MG63 (cell line): ENCODE results near the gene DEK. TPM values are rescaled to one million over a fixed set of nuclear protein-coding genes. Genes with fewer than 3 reads are reported as not detected.
"Not testable (repeated sequence)": the region's sequence is repeated elsewhere in the genome, so short reads cannot be mapped to it uniquely, and the experiment has no call there.

Source experiments
- DNase-seq: peaks from one replicate; pipeline ENCODE4 v3.0.0-alpha.2; 2020
- H3K27me3 ChIP-seq: fragments of 250-450 bp; sonication (Bioruptor Pico); 2 replicates; pipeline ENCODE4 v1.5.1; 2020; ENCODE audit warnings: mild to moderate bottlenecking, moderate library complexity
- H3K36me3 ChIP-seq: fragments of 250-450 bp; sonication (Bioruptor Pico); 2 replicates; pipeline ENCODE4 v1.5.1; 2020; ENCODE audit warnings: mild to moderate bottlenecking, moderate library complexity
- H3K4me3 ChIP-seq: fragments of 250-450 bp; sonication (Bioruptor Pico); 2 replicates; pipeline ENCODE4 v1.5.1; 2020; ENCODE audit warnings: mild to moderate bottlenecking, moderate library complexity
- H3K9me3 ChIP-seq: fragments of 250-450 bp; sonication (Bioruptor Pico); 2 replicates; pipeline ENCODE4 v1.5.1; 2020; ENCODE audit warnings: mild to moderate bottlenecking, moderate library complexity
- total RNA-seq: library from RNA; depleted of rRNA; stranded (reverse); fragments of >200 nt; shearing (Covaris generic); gene quantifications from 2 replicates; pipeline ENCODE4 v1.2.3, GENCODE V29; 2014; ENCODE audit warnings: low replicate concordance

The DEK gene
- total RNA-seq, 1 experiment from 2014 or later, result 86.4 TPM

DNA sequence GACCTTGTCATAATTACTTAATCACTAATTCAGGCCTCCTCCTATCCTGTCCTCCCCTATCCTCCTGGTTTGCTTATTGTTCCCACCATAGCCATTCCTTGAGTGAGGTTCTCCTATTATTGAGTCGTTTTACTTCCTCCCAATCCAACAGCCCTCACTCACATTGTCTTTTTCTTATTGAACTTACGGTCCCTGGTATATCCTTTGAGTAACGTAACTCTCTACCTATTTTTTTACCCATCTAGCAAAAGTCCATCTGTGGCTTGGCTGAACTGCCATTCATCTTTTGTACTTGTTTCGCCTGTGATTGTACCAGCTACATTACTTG, 43.1 kb downstream of the DEK start:
- Histone ChIP-seq H3K4me3 (no peak overlapping the region), H3K9me3 (no peaks in the 10 kb centered on the region), H3K36me3 (peaks cover 41% of the 10 kb centered on the region), H3K27me3 (no peaks in the 10 kb centered on the region)
- DNase-seq, result no peak

DNA sequence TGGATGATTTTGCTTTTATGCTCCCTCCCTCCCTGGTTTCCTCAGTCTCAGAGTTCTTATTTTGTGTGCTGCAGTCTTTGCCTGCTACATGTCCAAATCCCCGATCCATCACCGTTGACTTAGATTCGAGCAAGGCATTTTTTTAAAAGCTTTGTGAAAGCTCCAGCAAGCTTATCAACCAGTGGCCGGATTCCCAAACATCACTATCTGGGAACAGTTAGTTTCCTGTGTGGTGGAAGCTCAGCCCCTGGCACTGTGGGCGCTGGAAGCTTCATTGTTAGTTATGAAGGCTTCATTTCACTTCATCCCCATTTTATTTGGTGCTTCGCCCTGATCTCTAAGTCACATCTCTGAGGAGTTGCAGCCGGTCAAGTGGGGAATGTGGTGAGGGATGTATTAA, 44.7 kb downstream of the DEK start:
- DNase-seq, result no peak
- Histone ChIP-seq H3K27me3 (no peaks in the 10 kb centered on the region), H3K9me3 (no peaks in the 10 kb centered on the region)

DNA sequence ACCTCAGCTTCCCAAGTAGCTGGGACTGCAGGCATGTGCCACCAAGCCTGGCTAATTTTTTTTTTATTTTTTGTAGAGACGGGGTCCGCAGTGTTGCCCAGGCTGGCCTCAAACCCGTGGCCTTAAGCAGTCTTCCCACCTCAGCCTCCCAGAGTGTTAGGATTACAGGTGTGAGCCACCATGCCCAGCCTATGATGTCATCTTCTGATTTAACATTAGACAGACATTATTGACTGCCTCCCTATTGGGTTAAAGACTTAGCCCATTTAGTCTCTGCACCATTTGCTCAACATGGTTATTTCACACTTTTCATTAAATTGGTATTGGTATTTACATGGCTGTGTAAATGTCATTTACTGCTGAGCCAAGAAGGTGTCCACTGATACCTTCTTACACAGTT, 46.1 kb downstream of the DEK start:
- Histone ChIP-seq H3K27me3 (no peaks in the 10 kb centered on the region), H3K36me3 (peaks cover 13% of the 10 kb centered on the region), H3K9me3 (no peaks in the 10 kb centered on the region), H3K4me3 (no peak overlapping the region)
- no peak for DNase-seq

More for the DNA sequence above, 44.7 kb downstream of the DEK start:
- Histone ChIP-seq H3K36me3 (peaks cover 26% of the 10 kb centered on the region), H3K4me3 (no peak overlapping the region)

DNA sequence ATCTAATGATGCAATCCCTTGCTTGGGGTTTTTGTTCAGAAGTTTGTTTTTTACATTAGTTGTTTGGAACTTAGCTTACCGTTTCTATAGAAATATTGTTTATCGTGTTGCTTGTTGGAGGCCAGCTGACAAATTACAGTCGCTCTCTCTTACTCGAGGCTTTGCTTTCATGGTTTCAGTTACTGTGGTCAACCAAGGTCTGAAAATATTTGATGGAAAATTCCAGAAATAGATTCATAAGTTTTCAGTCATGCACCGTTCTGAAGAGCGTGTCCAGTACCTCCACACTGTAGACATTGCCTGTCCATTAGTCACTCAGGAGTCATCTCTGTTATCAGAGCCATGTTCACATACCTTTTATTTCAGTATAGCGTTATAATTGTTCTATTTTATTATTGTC, 47.9 kb downstream of the DEK start:
- Histone ChIP-seq H3K36me3 (no peaks in the 10 kb centered on the region), H3K9me3 (no peaks in the 10 kb centered on the region), H3K27me3 (no peaks in the 10 kb centered on the region), H3K4me3 (no peak overlapping the region)
- no peak for DNase-seq

DNA sequence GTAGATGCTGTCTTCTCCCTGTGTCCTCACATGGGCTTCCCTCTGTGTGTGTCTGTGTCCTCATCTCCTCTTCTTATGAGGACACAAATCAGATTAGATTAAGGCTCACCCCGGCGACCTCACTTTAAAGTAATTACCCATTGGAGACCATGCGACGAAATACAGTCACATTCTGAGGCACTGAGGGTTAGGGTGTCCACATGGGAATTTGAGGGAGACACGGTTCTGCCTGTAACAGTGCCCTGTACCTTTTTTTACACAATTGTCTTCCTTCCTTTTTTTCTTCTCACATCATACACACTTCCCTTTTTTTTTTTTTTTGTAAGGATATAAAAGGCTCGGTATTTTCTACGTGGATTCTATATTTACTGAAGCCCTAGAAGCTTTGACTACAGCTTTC, 48.9 kb downstream of the DEK start:
- Histone ChIP-seq H3K36me3 (no peaks in the 10 kb centered on the region), H3K9me3 (no peaks in the 10 kb centered on the region), H3K27me3 (no peaks in the 10 kb centered on the region), H3K4me3 (no peak overlapping the region)
- DNase-seq, result no peak

DNA sequence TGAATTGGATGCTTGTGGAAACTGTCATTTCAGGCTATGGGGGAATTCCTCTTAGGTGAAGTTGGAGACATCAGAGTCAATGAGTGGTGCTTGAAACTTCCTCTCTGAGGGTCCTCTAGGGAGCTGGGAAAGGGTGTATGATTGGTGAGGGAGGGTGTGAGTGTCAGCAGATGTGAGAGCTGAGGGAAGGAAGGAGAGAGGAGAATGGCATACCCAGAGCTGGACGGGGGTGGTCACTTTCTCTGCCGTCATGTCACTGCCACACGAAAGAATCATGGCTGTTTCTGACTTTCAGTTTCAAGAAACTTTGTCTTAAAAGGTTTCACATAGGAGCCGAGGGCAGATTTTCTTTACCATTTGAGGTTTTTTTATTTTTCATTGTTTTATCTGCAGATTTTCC, 50.3 kb downstream of the DEK start:
- no peaks in the 10 kb centered on the region for H3K27me3 ChIP-seq
- H3K36me3 ChIP-seq, result no peaks in the 10 kb centered on the region
- DNase-seq, result no peak
- no peaks in the 10 kb centered on the region for H3K9me3 ChIP-seq
- H3K4me3 ChIP-seq, result no peak overlapping the region

DNA sequence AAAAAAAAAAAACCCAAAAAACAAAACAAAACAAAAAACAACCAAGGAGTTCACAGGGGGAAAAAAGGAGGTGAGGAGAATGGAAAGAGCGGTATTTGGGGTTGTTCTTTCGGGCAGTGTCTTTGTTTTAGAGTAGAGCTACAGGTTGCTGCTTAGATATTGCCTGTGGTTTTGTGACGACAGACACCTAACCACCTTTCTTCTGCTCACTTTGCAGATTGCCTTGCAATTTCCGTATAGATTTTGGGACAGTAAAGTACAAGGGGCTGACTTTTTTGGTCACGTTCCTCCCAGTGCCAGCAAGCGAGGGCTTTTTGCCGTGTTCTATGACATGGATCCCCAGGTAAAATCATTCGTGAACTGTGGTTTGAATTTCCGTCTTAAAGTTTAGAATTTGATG, 50.9 kb downstream of the DEK start:
- no peaks in the 10 kb centered on the region for H3K9me3 ChIP-seq
- no peak for DNase-seq
- no peaks in the 10 kb centered on the region for H3K27me3 ChIP-seq
- H3K4me3 ChIP-seq, result no peak overlapping the region
- H3K36me3 ChIP-seq, result no peaks in the 10 kb centered on the region

DNA sequence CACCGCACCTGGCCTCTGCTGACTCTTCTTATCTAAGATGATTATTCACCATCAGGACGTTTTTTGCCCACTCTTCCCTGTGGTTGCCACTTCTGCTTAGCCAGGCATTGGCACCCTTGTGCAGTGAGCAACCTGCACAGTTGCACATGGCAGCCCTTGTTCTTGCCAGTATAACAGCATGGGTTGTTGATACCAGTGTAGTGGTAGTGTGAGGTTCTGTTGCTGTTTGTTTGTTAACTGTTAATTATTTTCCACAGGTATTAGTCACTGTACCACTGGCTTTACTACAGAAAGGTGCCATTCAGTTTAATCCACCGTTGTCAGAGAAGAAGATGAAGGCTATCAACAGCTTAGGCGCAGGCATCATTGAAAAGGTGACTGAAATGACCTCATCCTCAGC, 52.1 kb downstream of the DEK start:
- Histone ChIP-seq H3K4me3 (no peak overlapping the region), H3K27me3 (no peaks in the 10 kb centered on the region), H3K9me3 (no peaks in the 10 kb centered on the region), H3K36me3 (no peaks in the 10 kb centered on the region)
- DNase-seq, result no peak

DNA sequence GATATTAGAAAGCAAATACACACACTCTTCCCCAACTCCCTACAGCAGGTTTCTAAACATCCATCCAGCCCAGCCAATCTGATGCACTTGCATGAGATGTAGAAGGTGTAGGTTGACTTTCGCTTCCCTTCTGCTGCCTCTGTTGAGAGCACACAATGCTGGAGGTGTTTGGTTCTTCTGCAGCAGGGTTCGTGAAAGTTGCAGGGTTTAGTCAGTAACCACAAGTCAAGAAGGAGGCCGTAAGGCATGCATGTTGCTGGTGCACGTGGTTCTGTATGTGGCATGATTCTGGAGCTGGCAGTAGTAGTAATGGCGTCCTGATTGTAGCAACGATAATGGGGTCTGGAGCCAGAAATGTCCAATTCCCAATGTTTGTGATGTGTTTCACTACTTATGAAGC, 53.0 kb downstream of the DEK start:
- H3K4me3 ChIP-seq, result no peak overlapping the region
- no peaks in the 10 kb centered on the region for H3K9me3 ChIP-seq
- no peaks in the 10 kb centered on the region for H3K36me3 ChIP-seq
- DNase-seq, result no peak
- no peaks in the 10 kb centered on the region for H3K27me3 ChIP-seq

DNA sequence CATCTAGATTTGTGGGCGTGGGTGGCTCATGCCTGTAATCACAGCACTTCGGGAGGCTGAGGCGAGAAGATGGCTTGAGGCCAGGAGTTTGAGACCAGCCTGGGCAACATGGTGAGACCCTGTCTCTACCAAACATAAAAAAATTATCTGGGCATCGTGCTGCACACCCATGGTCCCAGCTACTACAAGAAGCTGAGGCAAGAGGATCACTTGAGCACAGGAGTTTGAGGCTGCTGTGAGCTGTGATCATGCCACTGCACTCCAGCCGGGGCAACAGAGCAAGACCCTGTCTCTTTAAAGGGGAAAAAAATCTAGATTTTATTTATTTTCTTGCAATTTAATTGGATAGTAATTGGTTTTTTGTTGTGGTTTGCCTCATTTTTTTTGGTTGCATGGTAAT, 53.6 kb downstream of the DEK start:
- H3K9me3 ChIP-seq, result no peaks in the 10 kb centered on the region
- H3K27me3 ChIP-seq, result no peaks in the 10 kb centered on the region
- DNase-seq, result no peak
- H3K4me3 ChIP-seq, result no peak overlapping the region
- no peaks in the 10 kb centered on the region for H3K36me3 ChIP-seq

DNA sequence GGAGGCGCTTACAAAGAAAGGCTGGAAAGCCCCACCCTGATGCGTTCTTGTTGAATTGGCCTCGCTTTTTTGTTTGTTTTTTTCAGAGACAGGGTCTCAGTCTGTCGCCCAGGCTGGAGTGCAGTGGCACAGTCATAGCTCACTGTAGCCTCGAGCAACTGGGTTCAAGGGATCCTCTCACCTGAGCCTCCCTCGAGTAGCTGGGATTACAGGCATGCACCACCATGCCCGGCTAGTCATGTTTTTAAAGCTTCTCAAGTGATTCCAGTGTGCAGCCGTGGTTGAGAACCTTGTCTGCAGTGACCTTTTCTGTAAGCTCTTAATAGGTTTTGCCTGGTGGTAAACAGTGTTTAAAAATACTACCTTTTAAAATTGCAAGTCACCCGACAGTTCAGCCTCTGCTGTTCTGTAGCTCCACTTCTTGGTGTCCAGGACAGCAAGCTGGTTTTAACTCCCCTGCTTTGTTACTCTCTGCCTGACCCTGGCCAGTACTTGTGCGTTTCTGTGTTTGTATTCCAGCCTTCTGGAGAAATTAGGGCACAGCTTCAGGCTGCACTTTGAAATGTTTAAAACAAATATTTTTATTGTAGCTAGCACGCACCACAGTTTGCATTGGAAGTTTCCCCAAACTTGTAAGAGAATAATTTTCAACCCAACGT, 54.7 kb downstream of the DEK start:
- DNase-seq, result no peak
- Histone ChIP-seq H3K27me3 (no peaks in the 10 kb centered on the region), H3K36me3 (no peaks in the 10 kb centered on the region), H3K4me3 (no peak overlapping the region), H3K9me3 (no peaks in the 10 kb centered on the region)

DNA sequence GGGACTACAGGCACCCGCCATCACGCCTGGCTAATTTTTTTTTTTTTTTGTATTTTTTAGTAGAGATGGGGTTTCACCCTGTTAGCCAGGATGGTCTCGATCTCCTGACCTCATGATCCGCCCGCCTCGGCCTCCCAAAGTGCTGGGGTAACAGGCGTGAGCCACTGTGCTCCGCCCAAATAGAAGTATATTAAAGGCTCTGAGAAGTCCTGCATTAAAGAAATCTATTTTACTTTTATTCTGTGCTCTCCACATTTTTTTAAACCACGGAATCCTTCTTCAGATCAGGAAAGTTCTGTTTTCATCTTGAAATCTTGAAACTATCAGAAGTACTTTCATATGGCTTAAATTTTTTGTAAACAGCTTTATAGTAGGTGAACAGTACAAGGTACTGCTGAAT, 55.6 kb downstream of the DEK start:
- H3K27me3 ChIP-seq, H3K36me3 ChIP-seq, H3K9me3 ChIP-seq, H3K4me3 ChIP-seq, DNase-seq: not testable (repeated sequence)

DNA sequence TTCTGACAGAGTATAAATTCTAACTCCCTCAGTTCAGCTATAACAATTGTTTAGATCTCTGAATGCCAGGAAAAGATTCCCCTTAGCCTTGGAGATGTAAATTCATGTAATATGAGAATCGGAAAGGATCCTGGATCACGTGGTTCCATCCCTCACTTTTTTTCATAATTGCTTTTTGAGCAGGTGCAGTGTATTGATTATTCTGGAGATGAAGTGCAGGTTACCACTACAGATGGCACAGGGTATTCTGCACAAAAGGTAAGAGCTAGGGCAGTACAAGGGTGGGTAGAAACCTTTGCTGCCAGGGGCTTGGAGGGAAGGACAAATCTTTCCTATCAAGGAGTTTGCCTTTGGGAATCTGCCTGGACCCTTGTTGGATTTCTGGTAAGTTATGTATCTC, 56.4 kb downstream of the DEK start:
- DNase-seq, result no peak
- H3K4me3 ChIP-seq, result no peak overlapping the region
- H3K9me3 ChIP-seq, result no peaks in the 10 kb centered on the region
- no peaks in the 10 kb centered on the region for H3K27me3 ChIP-seq
- no peaks in the 10 kb centered on the region for H3K36me3 ChIP-seq

DNA sequence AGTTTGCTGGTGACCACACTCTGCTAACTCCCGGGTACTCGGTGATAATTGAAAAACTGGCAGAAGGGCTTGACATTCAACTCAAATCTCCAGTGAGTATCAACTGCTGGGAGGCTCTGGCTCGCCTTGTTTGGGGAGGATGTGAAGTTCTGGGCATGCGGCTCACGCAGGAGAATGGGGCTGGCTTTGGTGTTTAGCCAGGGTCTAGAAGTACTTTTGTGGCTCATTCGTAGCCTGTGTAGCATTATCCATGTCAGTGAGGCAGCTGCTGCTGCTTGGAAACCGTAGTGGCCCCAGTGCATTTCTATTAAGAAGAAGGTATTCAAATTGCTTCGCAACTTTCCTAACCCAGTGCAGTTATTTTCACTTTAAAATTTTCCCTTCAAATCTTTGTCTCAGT, 56.9 kb downstream of the DEK start:
- no peak for DNase-seq
- no peaks in the 10 kb centered on the region for H3K9me3 ChIP-seq
- H3K36me3 ChIP-seq, result no peaks in the 10 kb centered on the region
- no peak overlapping the region for H3K4me3 ChIP-seq
- H3K27me3 ChIP-seq, result no peaks in the 10 kb centered on the region

DNA sequence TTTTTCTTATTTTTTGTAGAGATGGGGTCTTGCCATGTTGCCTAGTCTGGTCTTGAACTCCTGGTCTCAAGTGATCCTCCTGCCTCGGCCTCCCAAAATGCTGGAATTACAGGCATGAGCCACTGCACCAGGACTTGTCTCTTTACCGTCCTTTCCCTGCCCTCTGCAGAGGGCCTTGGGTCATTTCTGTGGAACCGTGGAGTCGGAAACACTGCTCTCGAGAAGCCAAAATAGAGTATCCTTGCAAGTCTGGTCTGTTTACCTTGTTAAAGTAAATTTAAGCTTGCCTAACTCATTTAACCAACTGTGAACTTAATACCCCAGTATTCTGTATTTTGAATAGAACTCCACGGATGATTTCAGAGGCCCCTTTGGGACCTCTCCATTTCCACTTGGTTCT, 57.7 kb downstream of the DEK start:
- no peaks in the 10 kb centered on the region for H3K27me3 ChIP-seq
- no peak for DNase-seq
- H3K9me3 ChIP-seq, result no peaks in the 10 kb centered on the region
- no peaks in the 10 kb centered on the region for H3K36me3 ChIP-seq
- no peak overlapping the region for H3K4me3 ChIP-seq

DNA sequence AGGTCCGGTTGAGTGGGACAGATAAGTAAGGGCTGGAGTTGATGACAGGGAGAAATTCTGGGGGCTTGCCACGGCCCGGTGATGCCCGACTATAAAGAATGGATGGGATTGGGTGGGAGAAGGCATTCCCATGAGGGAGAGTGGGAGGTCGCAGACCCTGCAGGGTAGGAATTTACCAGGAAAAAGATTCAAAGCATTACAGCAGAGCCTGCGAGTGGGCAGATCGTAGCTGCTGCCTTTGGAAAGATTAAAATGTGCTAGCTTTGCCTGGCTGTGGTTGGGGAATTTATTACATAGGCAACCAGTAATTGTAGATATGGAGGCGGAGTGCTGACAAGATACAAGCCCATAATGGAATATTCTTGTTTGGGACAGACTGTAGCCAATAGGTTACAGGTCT, 59.6 kb downstream of the DEK start:
- Histone ChIP-seq H3K27me3 (no peaks in the 10 kb centered on the region), H3K4me3 (no peak overlapping the region), H3K36me3 (no peaks in the 10 kb centered on the region), H3K9me3 (no peaks in the 10 kb centered on the region)
- DNase-seq, result no peak

DNA sequence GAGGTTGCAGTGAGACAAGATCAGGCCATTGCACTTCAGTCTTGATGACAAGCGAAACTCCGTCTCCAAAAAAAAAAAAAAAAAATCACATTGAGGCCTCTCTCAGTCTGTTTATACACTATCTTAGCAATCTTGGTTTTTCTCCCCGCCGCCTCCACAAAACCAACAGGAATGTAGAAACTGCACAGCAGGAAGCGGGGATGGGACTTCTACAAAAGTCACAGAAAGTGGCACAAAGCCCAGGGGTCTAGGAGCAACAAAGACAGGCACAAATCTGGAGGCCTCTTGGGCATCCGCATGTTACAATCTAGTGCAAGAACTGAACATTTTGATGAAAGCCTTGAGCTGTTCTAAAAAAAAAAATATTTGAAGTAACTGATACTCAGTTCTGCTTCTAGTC, 60.5 kb downstream of the DEK start:
- DNase-seq, result no peak
- Histone ChIP-seq H3K4me3 (no peak overlapping the region), H3K36me3 (no peaks in the 10 kb centered on the region)

DNA sequence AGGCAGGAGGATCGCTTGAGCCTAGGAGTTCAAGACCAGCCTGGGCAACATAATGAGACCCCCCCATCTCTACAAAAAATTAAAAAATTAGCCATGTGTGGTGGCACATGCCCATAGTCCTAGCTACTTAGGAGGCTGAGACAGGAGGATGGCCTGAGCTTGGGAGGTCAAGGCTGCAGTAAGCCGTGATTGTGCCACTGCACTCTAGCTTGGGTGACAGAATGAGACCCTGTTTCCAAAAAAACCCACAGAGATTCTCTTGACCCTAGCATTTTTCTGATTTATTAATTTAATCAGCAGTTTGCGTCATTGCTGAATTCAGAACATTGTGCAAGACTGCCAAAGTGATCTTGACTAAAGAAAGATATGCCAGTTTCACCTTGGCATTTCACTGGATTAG, 72.3 kb downstream of the DEK start:
- Histone ChIP-seq H3K9me3 (no peaks in the 10 kb centered on the region), H3K36me3 (no peaks in the 10 kb centered on the region), H3K4me3 (no peak overlapping the region), H3K27me3 (no peaks in the 10 kb centered on the region)
- no peak for DNase-seq

More for the DNA sequence above, 60.5 kb downstream of the DEK start:
- Histone ChIP-seq H3K27me3 (no peaks in the 10 kb centered on the region), H3K9me3 (no peaks in the 10 kb centered on the region)

DNA sequence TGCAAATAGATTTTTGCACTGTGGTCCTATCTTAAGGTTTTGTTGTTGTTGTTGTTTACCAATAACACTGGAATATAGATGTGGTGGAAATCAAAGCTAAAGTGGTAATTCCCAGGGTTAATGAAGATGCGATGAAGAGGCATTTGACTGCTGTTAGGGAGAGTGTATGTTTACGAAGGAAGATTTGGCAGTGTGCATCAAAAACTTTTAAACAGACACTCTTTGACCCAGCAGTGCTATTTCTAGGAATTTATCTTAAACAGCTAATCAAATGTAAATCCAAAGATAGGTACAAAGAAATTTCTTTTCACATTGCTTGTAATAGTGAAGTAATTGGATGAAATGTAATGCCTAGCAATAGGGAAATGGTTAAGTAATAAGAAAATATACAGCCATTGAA, 75.1 kb downstream of the DEK start:
- no peak overlapping the region for H3K4me3 ChIP-seq
- H3K9me3 ChIP-seq, result no peaks in the 10 kb centered on the region
- no peaks in the 10 kb centered on the region for H3K36me3 ChIP-seq
- no peak for DNase-seq
- H3K27me3 ChIP-seq, result no peaks in the 10 kb centered on the region
